Adrenal gland (tissue), 12 donors: ENCODE results near the gene SPATA12. TPM values are rescaled to one million over a fixed set of nuclear protein-coding genes. Genes with fewer than 3 reads are reported as not detected.

ENCODE experiments used
- DNase-seq, 7 donors: peaks; one replicate each; pipeline ENCODE4 v3.0.0-alpha.2; 2019 to 2020
- H3K27ac ChIP-seq, 5 donors: fragments of 200-600 bp; sonication (generic) in 4 of 5; 1 replicate in 3 of 5; 2 replicates in 2 of 5; pipeline versions ENCODE4 v1.5.1 to v1.8.0; 2016 to 2020; ENCODE audit warnings: mild to moderate bottlenecking in 1 of 5
- H3K27me3 ChIP-seq: fragments of 200-600 bp; 2 replicates; pipeline ENCODE4 v1.8.0; 2021
- H3K36me3 ChIP-seq, 2 donors: fragments of 200-600 bp; replicated peaks in 1 of 2; 1 replicate in 1 of 2; 2 replicates in 1 of 2; pipeline versions ENCODE4 v1.5.1 to v1.8.0; 2018 to 2022
- H3K4me1 ChIP-seq, 2 donors: fragments of 200-600 bp; replicated peaks in 1 of 2; 1 replicate in 1 of 2; 2 replicates in 1 of 2; pipeline versions ENCODE4 v1.5.1 to v1.8.0; 2018 to 2021
- H3K4me3 ChIP-seq, 4 donors: fragments of 200-600 bp; sonication (generic) in 3 of 4; one replicate each; pipeline ENCODE4 v1.5.1; 2016 to 2018
- H3K9me3 ChIP-seq, 3 donors: fragments of 200-600 bp; sonication (generic) in 1 of 3; replicated peaks in 1 of 3; 1 replicate in 2 of 3; 2 replicates in 1 of 3; pipeline versions ENCODE4 v1.5.1 to v1.8.0; 2016 to 2021
- POLR2A ChIP-seq, 2 donors: fragments of 450-650 bp; IDR thresholded peaks; one replicate each; pipeline ENCODE4 v1.6.1; 2017; ENCODE audit warnings: antibody characterized with exemption in 2 of 2, mild to moderate bottlenecking in 2 of 2, moderate library complexity in 1 of 2
- WGBS, 4 donors: extraction: QIAGEN DNeasy Blood & Tissue Kit in 2 of 4; methylation state at CpG; one replicate each; pipeline versions ENCODE4 v1.1.5 to v1.1.7; 2013 to 2017; 5-methylcytosine and 5-hydroxymethylcytosine counted together
- intact Hi-C, 2 donors: fragments of 100-400 bp; cut with DNase I; formaldehyde crosslinking; loops; one replicate each; pipeline versions ENCODE4 v1.14.1 to v1.15.0; 2022 to 2023
- polyA plus RNA-seq, 3 donors: library from polyadenylated mRNA; stranded (reverse); fragments of 200-250 nt in 2 of 3; fragments of 350-450 nt in 1 of 3; fragmentation: Illumina TruSeq in 1 of 3; extraction: RNeasy Lipid Tissue Mini Kit (QIAGEN cat#74804) in 1 of 3; gene quantifications; one replicate each; pipeline ENCODE4 v1.2.3, GENCODE V29; 2013 to 2014
- total RNA-seq, 9 donors: library from RNA; depleted of rRNA in 4 of 9; stranded (reverse); fragments of >200 nt in 4 of 9; fragments of 120-200 nt in 1 of 9; fragmentation: NEBNext Ultra II Directional in 1 of 9; extraction: Animal tissue kit (Norgen Biotek cat#: 25700) in 1 of 9; gene quantifications; one replicate each; pipeline versions ENCODE4 v1.1.0 to v1.2.4, GENCODE V29; 2013 to 2023
- TF ChIP-seq, protein P1 (sequence below), 6 experiments: fragments of 450-650 bp in 4 of 6; fragments of 200-600 bp in 2 of 6; sonication (generic) in 1 of 6; IDR thresholded peaks; 1 replicate in 5 of 6; 2 replicates in 1 of 6; pipeline versions ENCODE4 v1.5.1 to v1.8.0; 2016 to 2021; ENCODE audit warnings: antibody characterized with exemption in 6 of 6, mild to moderate bottlenecking in 2 of 6, moderate library complexity in 1 of 6
- donor health status: healthy with polysubstance abuse.
- donor health status: Bipolar disorder and iron deficiency.
- donor health status: DM: yes; HTN: yes; CAD: no.
- donor health status: DM: no; HTN: no; CAD: no.
- donor health status: DM: no; HTN: no; CAD: no.
- donor health status: DM: yes; HTN: yes; CAD: no.

SPATA12 gene
- total and polyA plus RNA-seq, 12 donors: 0.07 to 0.83 (median 0.44) TPM; not detected in 4

GRCh38 chr3:57076422-57076951 is 16.0 kb downstream of the SPATA12 start:
- WGBS, 4 donors: 81 to 92% (median 88%) methylated on average over 3 of the region's 3 CpGs
- no peak for DNase-seq
- no peak overlapping the region for H3K27ac ChIP-seq
- no peaks in the 10 kb centered on the region for H3K36me3 ChIP-seq
- H3K4me3 ChIP-seq: no peak overlapping the region
- intact Hi-C loops: loop anchor here in 1 of 2 donors (2.0 to 10.0 kb wide), 2 partner anchors 52 to 80 kb away; no protein-coding TSS in a partner anchor
- TF ChIP-seq, protein P1, sequence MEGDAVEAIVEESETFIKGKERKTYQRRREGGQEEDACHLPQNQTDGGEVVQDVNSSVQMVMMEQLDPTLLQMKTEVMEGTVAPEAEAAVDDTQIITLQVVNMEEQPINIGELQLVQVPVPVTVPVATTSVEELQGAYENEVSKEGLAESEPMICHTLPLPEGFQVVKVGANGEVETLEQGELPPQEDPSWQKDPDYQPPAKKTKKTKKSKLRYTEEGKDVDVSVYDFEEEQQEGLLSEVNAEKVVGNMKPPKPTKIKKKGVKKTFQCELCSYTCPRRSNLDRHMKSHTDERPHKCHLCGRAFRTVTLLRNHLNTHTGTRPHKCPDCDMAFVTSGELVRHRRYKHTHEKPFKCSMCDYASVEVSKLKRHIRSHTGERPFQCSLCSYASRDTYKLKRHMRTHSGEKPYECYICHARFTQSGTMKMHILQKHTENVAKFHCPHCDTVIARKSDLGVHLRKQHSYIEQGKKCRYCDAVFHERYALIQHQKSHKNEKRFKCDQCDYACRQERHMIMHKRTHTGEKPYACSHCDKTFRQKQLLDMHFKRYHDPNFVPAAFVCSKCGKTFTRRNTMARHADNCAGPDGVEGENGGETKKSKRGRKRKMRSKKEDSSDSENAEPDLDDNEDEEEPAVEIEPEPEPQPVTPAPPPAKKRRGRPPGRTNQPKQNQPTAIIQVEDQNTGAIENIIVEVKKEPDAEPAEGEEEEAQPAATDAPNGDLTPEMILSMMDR (IDR thresholded peaks at IDR 0.05): no peak
- TF ChIP-seq POLR2A (IDR thresholded peaks at IDR 0.05): no peak
- no peaks in the 10 kb centered on the region for H3K9me3 ChIP-seq
- H3K27me3 ChIP-seq: no peaks in the 10 kb centered on the region
- peaks cover 9 to 10% of the 10 kb centered on the region in 2 donors for H3K4me1 ChIP-seq

GRCh38 chr3:57077630-57078343 is 17.3 kb downstream of the SPATA12 start:
- no peaks in the 10 kb centered on the region for H3K36me3 ChIP-seq
- intact Hi-C loops: loop anchor here in 1 of 2 donors (2.0 to 10.0 kb wide), 2 partner anchors 53 to 81 kb away; no protein-coding TSS in a partner anchor
- TF ChIP-seq, protein P1 (IDR thresholded peaks at IDR 0.05): no peak
- no peak for TF ChIP-seq POLR2A (IDR thresholded peaks at IDR 0.05)
- no peaks in the 10 kb centered on the region for H3K27me3 ChIP-seq
- no peaks in the 10 kb centered on the region for H3K9me3 ChIP-seq
- peak overlapping the region in 2 of 4 donors; percentile 58 to 74 for H3K4me3 ChIP-seq
- WGBS, 4 donors: 36 to 41% (median 40%) methylated on average over 9 of the region's 9 CpGs
- H3K4me1 ChIP-seq: peaks cover 9 to 10% of the 10 kb centered on the region in 2 donors
- no peak for DNase-seq
- H3K27ac ChIP-seq: peak overlapping the region in 3 of 5 donors; percentile 38 to 81 (median 68)

DNA sequence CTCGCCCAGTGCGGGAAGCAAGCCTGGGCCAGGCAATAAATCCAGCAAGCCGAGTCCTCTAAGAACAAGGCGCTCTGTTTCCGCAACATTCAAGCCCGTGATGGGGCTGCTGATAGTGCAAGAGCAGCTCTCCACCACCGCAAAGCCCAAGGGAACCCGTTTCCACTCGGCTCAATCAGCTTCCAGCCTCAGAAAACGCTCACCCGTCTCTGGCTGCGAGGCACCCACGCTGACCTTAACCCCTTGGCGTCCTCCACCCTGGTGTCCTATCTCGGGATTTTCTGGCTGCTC is 17.8 kb downstream of the SPATA12 start:
- Histone ChIP-seq H3K4me1 (peaks cover 9 to 10% of the 10 kb centered on the region in 2 donors), H3K27ac (peak overlapping the region in 3 of 5 donors; percentile 38 to 81 (median 68)), H3K9me3 (no peaks in the 10 kb centered on the region), H3K36me3 (no peaks in the 10 kb centered on the region), H3K27me3 (no peaks in the 10 kb centered on the region), H3K4me3 (peak overlapping the region; percentile 58 to 75 (median 72))
- WGBS, 4 donors: 0 to 3% (median 1%) methylated on average over 13 to 15 of the region's 15 CpGs
- DNase-seq: peak; percentile 53 to 84 (median 78)
- peak in 1 of 2 donors; percentile 64 for TF ChIP-seq POLR2A (IDR thresholded peaks at IDR 0.05)
- TF ChIP-seq, protein P1 (IDR thresholded peaks at IDR 0.05): peak in 3 of 6 experiments; percentile 12 to 30 (median 15)
- intact Hi-C loops: loop anchor here in 1 of 2 donors (10.0 kb wide), 1 partner anchor 53 kb away; no protein-coding TSS in a partner anchor

DNA sequence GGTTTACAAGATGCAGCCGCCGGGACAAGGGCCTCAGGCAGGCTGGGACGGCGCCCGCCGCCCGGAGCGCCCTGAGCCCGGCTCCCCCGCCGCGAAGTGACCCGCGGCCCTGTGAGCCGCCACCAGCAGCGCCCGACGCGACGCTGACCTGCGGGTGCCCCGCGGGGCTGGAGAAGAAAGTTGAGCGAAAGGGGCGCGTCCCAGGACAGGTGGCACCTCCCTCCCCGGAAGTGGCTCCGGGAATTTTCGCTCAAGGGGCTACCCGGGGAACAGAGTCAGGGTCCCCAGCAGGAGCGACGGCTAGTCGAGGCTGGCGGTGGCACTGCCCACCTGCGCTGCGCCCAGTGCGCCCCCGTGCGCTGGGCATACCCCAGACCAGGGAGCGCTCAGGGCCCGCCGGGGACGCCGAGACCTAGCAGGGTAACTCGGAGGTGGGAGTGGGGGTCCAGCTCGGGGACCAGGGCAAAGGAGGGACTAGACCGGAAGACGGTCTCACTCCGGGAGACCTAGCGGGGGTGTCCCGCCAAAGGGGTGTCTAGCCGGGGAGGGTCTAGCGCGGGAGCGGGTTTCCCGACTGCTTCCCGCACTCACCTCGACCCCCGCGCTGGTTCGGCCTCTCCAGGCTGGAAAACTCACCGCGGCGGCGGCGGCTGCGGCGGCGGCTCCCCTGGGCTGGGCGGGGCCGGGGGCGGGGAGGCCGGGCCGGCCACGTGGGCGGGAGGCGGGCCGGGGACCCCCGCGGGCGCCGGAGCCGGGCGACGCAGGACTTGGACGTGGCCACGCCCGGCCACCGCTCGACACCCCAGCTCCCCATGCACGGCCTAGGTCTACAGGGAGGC is 18.4 kb downstream of the SPATA12 start:
- no peaks in the 10 kb centered on the region for H3K27me3 ChIP-seq
- peak in 6 of 7 donors; percentile 43 to 63 (median 58) for DNase-seq
- H3K27ac ChIP-seq: peak overlapping the region in 3 of 5 donors; percentile 38 to 81 (median 68)
- intact Hi-C loops: loop anchor here in 1 of 2 donors (10.0 kb wide), 1 partner anchor 54 kb away; no protein-coding TSS in a partner anchor
- peaks cover 9 to 10% of the 10 kb centered on the region in 2 donors for H3K4me1 ChIP-seq
- no peaks in the 10 kb centered on the region for H3K36me3 ChIP-seq
- H3K4me3 ChIP-seq: peak overlapping the region; percentile 58 to 75 (median 72)
- WGBS, 4 donors: 0 to 2% (median 1%) methylated on average over 16 to 91 of the region's 91 CpGs
- TF ChIP-seq, protein P1 (IDR thresholded peaks at IDR 0.05): no peak
- peak in 1 of 2 donors; percentile 19 for TF ChIP-seq POLR2A (IDR thresholded peaks at IDR 0.05)
- H3K9me3 ChIP-seq: no peaks in the 10 kb centered on the region
